Measurements from ENCODE around the gene ARID5A.

ARID5A gene

DNA sequence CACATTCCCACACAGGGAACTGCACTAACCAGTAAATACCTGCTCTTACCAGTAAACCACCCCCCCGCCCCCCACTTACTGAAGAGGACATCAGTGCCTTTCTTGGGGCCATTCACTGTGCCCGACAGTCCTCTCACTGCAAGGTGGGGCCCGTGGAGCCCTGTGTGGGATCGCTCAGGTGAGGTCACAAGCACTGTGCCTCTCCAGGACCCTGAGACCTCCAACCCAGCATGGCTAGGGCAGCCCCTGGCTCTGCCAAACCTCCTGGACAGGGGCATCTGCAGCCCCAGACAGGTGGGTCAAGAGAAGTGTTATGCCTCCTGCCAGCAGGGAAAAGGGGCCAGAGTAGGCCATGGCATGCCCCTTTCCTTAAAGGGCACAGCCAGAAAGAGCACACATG lies 24.7 kb upstream of the ARID5A start:
- TF ChIP-seq, protein P1, sequence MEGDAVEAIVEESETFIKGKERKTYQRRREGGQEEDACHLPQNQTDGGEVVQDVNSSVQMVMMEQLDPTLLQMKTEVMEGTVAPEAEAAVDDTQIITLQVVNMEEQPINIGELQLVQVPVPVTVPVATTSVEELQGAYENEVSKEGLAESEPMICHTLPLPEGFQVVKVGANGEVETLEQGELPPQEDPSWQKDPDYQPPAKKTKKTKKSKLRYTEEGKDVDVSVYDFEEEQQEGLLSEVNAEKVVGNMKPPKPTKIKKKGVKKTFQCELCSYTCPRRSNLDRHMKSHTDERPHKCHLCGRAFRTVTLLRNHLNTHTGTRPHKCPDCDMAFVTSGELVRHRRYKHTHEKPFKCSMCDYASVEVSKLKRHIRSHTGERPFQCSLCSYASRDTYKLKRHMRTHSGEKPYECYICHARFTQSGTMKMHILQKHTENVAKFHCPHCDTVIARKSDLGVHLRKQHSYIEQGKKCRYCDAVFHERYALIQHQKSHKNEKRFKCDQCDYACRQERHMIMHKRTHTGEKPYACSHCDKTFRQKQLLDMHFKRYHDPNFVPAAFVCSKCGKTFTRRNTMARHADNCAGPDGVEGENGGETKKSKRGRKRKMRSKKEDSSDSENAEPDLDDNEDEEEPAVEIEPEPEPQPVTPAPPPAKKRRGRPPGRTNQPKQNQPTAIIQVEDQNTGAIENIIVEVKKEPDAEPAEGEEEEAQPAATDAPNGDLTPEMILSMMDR (IDR thresholded peaks at IDR 0.05; ENCODE audit: low read depth, low read length): no peak
- no peak for DNase-seq (ENCODE audit: low read depth in 2 of 2)
- no peak overlapping the region for H3K4me3 ChIP-seq (replicated peaks in 1 of 2; ENCODE audit: low read depth in 2 of 2, low read length in 2 of 2)

DNA sequence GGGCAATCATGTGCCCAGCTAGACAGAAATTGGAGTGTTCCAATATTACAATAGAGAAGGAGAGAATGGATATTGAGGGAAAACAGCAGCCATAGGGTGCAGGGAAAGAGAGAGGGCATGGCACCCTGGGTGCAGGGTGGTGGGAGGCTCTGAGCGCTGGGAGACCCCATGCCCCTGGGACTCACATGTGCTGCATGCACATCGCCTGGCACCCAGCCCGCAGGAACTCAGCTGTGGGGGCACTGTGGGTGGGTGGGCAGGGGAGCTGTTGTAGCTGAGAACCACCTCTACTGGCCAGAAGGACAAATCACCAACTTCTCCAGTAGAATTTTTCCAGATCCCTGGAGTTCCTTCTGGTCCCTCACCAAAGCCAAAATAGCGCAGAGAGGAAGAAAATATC lies 24.2 kb upstream of the ARID5A start:
- TF ChIP-seq, protein P1 (IDR thresholded peaks at IDR 0.05; ENCODE audit: low read depth, low read length): no peak
- DNase-seq (ENCODE audit: low read depth in 2 of 2): no peak
- H3K4me3 ChIP-seq (replicated peaks in 1 of 2; ENCODE audit: low read depth in 2 of 2, low read length in 2 of 2): no peak overlapping the region

DNA sequence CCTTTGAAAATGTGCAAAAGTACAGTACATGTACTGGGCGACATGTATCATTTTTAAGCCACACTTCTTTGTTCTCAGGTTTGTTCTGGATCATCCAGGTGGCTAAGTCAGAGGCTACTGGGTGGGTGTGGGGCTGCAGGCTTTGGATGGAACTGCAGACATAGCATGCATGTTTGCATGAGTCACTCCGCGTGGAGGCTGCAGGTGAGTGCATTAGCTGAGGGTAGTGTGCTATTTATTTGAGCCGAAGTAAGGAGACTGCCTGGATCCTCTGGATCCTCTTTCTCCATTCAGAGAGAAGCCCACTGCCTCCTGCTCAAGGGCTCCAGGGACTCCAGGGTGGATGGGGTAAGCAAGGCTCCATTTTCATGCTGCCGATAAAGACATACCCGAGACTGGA lies 22.0 kb upstream of the ARID5A start:
- TF ChIP-seq, protein P1 (IDR thresholded peaks at IDR 0.05; ENCODE audit: low read depth, low read length): no peak
- no peak overlapping the region for H3K4me3 ChIP-seq (replicated peaks in 1 of 2; ENCODE audit: low read depth in 2 of 2, low read length in 2 of 2)
- DNase-seq (ENCODE audit: low read depth in 2 of 2): no peak

DNA sequence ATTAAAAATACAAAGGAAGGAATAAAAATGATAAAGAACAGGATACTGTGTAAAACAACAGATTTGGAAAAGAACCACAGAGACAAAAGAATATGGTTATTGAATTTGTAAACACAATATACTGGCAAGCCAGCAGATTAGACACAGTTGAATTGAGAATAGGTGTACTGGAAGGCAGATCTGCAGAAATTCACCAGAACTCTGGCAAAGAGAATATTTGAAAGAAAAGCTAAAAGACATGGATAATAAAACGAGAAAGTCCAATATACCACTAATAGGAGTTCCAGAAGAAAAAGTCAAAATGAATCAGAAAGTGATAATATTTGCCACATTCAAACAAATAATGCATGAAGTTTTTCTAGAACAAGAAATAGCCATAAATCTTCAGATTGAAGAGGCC lies 19.5 kb upstream of the ARID5A start:
- no peak for DNase-seq (ENCODE audit: low read depth in 2 of 2)
- H3K4me3 ChIP-seq (replicated peaks in 1 of 2; ENCODE audit: low read depth in 2 of 2, low read length in 2 of 2): no peak overlapping the region
- TF ChIP-seq, protein P1 (IDR thresholded peaks at IDR 0.05; ENCODE audit: low read depth, low read length): no peak

DNA sequence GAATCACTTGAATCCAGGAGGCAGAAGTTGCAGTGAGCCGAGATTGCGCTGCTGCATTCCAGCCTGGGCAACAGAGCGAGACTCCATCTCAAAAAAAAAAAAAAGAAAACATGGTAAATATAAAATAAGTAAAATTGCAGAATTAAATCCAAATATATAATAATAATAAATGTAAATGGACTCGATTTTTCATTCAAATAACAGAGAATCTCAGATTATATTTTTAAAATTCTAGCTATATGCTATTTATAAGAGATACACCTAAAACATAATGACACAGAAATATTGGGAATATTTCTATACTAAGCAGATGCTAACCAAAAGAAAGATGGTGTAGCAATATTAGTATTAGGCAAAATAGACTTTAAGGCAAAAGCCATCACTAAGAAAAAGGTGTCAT lies 16.3 kb upstream of the ARID5A start:
- TF ChIP-seq, protein P1 (IDR thresholded peaks at IDR 0.05; ENCODE audit: low read depth, low read length): no peak
- no peak for DNase-seq (ENCODE audit: low read depth in 2 of 2)
- no peak overlapping the region for H3K4me3 ChIP-seq (replicated peaks in 1 of 2; ENCODE audit: low read depth in 2 of 2, low read length in 2 of 2)

DNA sequence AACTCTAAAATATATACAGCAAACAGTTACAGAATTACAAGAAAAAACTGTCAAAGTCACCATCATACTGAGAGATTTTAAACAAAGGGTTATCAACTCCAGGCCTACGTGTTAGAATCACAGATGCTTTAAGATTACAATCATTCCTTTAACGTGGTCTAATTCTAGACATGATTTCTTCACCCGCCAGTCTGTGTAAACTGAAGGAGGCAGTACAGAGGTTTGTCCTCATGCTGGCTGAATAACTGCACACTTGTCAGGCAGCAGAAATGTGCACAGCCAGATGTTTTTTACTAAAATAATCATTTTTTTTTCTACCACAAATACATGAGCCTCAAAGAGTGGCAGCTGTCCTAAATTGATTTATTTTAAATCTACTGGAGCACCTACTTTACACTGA lies 15.9 kb upstream of the ARID5A start:
- no peak overlapping the region for H3K4me3 ChIP-seq (replicated peaks in 1 of 2; ENCODE audit: low read depth in 2 of 2, low read length in 2 of 2)
- no peak for DNase-seq (ENCODE audit: low read depth in 2 of 2)
- TF ChIP-seq, protein P1 (IDR thresholded peaks at IDR 0.05; ENCODE audit: low read depth, low read length): no peak

DNA sequence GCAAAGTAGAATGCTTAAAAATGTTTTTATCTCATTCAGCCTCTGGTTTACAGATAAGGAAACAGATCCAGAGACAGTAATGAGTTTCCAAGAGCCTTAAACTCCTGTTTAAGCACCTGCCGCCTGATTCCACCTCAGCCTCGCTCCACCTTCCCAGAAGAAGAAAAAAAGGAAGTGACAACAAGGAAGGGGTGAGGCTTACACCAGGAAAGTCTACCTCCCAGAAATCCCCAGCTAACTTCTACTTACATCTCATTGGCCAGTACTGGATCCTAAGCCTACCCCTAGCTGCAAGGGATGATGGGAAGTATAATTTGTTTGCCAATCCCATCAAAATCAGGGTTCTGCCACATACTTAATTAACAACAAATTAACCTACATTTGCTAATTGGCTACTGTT lies 15.3 kb upstream of the ARID5A start:
- TF ChIP-seq, protein P1 (IDR thresholded peaks at IDR 0.05; ENCODE audit: low read depth, low read length): no peak
- no peak overlapping the region for H3K4me3 ChIP-seq (replicated peaks in 1 of 2; ENCODE audit: low read depth in 2 of 2, low read length in 2 of 2)
- DNase-seq (ENCODE audit: low read depth in 2 of 2): no peak

Data from cardiac fibroblast (primary cell).